ENCODE results near the gene GPR179. TPM values are rescaled to one million over a fixed set of nuclear protein-coding genes. Genes with fewer than 3 reads are reported as not detected.

GPR179 gene
- polyA plus RNA-seq, 3 donors = 0.06 to 0.44 (median 0.19) TPM

- peak; percentile 77 to 95 (median 88) for DNase-seq (ENCODE audit: extremely low read depth in 1 of 11, low read depth in 9 of 11, low spot score in 4 of 11)
Observed at GRCh38 chr17:38351412-38352222, 7.9 kb upstream of the GPR179 start, which contains the start of gene SOCS7. Gene SOCS7 (plus strand): TSS chr17:38351844. CDS start chr17:38352053, 209 bp downstream.

DNA sequence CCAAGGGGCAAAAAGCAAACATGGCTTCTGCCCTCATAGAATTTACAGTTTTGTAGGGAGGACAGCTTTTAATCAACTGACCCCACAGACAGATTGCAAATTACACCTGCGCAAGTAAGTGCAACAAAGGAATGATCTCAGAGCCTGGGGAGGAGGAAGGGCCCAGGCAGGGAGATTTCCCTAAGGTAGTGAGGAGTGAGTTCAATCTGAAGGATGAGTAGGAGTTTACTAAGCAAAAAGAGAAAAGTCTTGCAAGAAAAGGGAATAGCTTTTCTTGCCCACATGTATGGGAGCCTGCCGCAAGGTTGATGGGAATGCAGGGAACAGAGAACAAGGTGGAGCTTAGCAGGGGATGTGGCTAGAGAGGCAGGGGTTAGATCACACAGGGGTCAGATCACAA lies 6.3 kb upstream of the GPR179 start:
- no peak for DNase-seq (ENCODE audit: extremely low read depth in 1 of 11, low read depth in 9 of 11, low spot score in 4 of 11)

DNA sequence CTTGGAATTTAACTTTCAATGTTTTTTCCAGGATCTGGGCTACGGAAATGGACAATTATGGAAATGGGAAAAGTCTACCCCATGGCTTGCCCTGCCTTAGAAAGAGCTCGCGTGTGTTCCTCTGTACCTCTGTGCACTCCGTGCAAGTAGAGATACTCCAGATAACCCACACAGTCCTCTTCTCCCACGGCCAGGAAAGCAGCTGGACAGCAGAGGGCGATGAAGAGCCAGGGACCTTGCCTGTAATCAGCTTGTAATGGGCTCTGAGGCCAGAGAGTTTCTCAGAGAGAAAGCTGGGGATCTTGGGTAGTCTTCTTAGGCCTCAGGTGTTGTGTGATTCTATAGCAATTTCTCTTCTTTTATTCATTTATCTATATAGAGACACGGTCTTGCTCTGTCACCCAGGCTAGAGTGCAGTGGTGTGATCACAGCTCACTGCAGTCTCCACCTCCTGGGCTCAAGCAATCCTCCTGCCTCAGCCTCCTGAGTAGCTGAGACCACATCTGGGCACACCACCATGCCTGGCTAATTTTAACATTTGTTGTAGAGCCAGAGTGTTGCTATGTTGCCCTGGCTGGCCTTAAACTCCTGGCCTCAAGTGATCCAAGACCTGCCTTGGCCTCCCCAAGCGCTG lies 5.5 kb upstream of the GPR179 start:
- peak; percentile 60 to 86 (median 74) for DNase-seq (ENCODE audit: extremely low read depth in 1 of 11, low read depth in 9 of 11, low spot score in 4 of 11)

DNA sequence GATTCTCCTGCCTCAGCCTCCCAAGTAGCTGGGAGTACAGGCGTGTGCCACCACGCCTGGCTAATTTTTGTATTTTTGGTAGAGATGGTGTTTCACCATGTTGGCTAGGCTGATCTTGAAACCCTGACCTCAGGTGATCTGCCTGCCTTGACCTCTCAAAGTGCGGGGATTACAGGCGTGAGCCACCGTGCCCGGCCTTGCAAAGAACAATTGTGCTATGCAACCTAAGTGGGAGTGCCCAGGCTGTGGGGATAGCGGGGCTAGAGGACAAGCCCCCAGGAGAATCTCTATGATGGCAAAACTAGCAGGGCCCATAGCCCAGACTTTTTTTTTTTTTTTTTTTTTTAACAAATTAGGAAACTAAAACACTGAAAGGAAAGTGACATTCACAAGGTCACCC lies 2.0 kb upstream of the GPR179 start:
- no peak for DNase-seq (ENCODE audit: extremely low read depth in 1 of 11, low read depth in 9 of 11, low spot score in 4 of 11)

DNA sequence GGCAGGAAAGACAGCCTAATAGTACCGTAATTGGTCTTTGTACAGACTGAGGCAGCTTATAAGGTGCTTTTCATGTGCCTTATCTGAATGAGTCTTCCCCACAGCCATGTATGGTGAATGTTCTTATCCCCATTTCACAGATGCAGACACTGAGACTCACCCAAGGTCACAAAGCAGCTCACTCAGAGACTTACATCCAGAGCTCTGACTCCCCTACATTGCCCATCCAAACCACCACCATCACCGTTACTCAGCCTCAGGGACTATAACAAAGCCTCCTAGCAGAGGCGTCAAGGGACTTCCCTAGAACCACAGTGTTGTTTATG lies 627 bp upstream of the GPR179 start:
- no peak for DNase-seq (ENCODE audit: extremely low read depth in 1 of 11, low read depth in 9 of 11, low spot score in 4 of 11)

- no peak for DNase-seq (ENCODE audit: extremely low read depth in 1 of 11, low read depth in 9 of 11, low spot score in 4 of 11)
Observed at GRCh38 chr17:38342886-38343607, 709 bp downstream of the GPR179 start.

- no peak for DNase-seq (ENCODE audit: extremely low read depth in 1 of 11, low read depth in 9 of 11, low spot score in 4 of 11)
Observed at GRCh38 chr17:38341035-38341721, 2.6 kb downstream of the GPR179 start.

DNA sequence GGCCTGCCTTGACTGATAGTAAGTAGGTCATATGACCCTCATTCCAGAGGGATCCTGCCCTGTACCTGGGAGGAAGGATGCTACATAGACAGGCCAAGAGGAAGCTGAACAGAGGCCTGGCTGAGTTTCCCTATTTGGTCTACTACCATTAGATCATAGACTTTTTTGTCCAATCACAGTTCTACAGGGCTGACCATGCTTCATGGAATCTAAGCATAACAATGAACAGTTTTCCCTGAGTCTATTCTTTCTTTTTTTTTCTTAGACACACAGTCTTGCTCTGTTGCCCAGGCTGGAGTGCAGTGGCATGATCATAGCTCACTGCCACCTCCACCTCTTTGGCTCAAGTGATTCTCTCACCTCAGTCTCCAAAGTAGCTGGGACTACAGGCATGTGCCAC lies 3.9 kb downstream of the GPR179 start:
- DNase-seq (ENCODE audit: extremely low read depth in 1 of 11, low read depth in 9 of 11, low spot score in 4 of 11) = no peak

DNA sequence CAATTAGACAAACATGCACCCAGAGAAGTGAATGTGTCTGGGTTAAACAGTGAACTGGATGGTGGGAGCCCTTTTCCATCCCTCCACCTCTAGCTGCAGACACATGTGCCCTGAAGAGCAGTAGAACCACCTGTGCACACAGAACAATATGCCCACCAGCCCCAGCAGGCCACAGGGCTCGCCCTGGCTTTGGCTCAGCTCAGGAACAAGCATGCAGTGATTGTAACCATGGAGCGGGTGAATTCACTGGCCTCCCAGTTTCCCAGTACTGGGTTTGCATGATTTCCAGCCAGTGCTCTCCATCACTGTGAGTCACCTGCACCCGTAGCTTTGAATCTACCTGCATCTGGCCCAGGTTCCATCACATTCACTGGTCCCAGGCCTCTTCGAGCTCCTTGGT lies 5.2 kb downstream of the GPR179 start:
- no peak for DNase-seq (ENCODE audit: extremely low read depth in 1 of 11, low read depth in 9 of 11, low spot score in 4 of 11)

DNA sequence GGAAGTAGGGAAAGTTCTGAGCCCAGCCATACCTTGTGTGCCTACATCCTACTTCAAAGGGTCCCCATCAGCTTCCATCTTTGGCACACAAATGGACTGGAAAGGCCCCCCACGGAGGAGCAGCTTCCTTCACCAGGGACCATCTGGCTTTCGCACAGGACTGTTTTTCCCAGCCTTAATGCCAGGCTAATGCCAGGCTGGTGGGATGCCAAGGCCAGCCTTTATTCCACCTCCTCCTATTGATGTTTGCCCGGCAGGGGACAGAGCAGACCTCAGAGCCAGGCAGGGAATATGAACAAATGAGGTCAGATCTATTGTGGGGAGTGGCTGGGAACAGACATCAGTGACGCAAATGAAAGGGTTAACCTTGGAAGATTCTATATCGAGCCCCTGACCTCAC lies 5.7 kb downstream of the GPR179 start:
- DNase-seq (ENCODE audit: extremely low read depth in 1 of 11, low read depth in 9 of 11, low spot score in 4 of 11) = no peak

DNA sequence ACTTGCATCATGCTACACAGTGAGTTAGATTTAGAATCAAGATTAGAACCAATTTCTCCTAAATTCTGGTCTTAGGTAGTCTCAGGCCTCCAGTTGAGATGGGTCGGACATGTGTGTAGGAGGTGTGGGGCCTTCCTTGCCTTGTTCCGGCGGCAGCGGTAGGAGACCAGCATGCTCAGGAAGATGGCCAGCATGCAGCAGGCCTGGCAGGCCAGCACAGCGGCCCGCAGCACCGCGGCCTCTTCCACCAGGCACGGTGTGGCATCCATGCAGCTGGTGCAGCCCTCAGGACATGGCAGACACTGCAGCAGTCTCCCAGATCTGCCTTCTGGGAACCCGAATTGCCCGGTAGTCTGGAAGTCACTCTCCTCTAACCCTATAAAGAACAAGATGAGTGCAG lies 6.9 kb downstream of the GPR179 start:
- DNase-seq (ENCODE audit: extremely low read depth in 1 of 11, low read depth in 9 of 11, low spot score in 4 of 11) = no peak

- DNase-seq (ENCODE audit: extremely low read depth in 1 of 11, low read depth in 9 of 11, low spot score in 4 of 11) = no peak
Observed at GRCh38 chr17:38334480-38335364, 9.0 kb downstream of the GPR179 start.

DNA sequence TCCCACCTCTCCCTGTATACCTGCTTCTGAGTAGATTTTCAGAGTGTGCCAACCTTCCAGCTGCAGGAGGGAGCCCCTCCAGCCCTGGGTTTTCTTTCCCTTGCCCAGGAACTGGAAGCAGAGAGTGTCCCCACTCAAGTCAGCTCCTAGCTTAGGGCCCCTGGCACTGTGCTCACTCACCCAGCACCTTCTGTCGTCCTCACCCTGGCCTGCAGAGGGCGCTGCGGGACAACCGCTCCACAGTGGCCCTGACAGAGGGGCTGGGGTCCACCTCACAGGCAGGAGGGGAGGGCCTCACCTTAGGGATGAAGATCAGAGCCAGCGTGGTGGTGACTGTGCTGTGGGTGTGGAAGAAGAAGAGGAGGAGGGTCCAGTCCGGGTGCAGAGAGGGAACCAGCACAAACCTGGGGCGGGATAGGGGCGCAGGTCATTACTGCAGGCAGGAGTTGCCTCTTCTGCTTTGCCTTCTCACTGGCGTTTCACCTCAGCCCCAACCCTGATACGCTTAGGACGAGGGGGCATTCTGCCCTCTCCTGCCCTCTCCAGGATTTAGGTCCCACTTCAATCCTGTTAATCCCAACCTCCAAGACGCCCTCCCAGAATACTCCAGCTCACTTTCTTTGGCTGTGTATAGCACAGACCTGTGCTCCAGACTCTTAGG lies 10.0 kb downstream of the GPR179 start:
- no peak for DNase-seq (ENCODE audit: extremely low read depth in 1 of 11, low read depth in 9 of 11, low spot score in 4 of 11)

GRCh38 chr17:38332735-38333134 lies 11.0 kb downstream of the GPR179 start:
- no peak for DNase-seq (ENCODE audit: extremely low read depth in 1 of 11, low read depth in 9 of 11, low spot score in 4 of 11)

GRCh38 chr17:38330941-38331411 lies 12.8 kb downstream of the GPR179 start:
- DNase-seq (ENCODE audit: extremely low read depth in 1 of 11, low read depth in 9 of 11, low spot score in 4 of 11) = no peak

GRCh38 chr17:38329808-38330730 lies 13.7 kb downstream of the GPR179 start:
- no peak for DNase-seq (ENCODE audit: extremely low read depth in 1 of 11, low read depth in 9 of 11, low spot score in 4 of 11)

DNA sequence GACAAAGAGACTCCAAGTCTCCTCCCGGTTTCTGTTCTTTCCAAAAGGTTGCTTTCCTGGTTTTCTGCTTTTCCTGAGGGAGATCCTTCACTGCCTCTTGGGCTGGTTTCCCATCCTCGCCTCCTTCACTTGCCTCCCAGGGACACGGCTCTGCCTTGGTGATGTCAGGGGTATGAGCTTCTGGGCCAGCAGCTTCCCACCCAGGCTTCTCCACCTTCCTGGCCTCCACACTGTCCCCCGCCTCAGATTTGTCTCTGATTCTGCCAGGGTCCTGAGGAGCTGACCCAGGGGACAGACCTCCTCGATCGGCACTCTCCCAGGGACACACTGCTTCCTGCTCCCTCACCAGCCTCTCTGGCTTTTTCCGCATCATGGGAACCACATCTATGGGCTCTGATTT lies 14.5 kb downstream of the GPR179 start:
- no peak for DNase-seq (ENCODE audit: extremely low read depth in 1 of 11, low read depth in 9 of 11, low spot score in 4 of 11)

All from renal cortex interstitium (tissue), 11 donors.